ENCODE data around the gene PLA2G4B. TPM values are rescaled to one million over a fixed set of nuclear protein-coding genes. Genes with fewer than 3 reads are reported as not detected.

Gene PLA2G4B
- total and polyA plus RNA-seq, 2 experiments from 2014 or later = 1.4 to 1.6 TPM

DNA sequence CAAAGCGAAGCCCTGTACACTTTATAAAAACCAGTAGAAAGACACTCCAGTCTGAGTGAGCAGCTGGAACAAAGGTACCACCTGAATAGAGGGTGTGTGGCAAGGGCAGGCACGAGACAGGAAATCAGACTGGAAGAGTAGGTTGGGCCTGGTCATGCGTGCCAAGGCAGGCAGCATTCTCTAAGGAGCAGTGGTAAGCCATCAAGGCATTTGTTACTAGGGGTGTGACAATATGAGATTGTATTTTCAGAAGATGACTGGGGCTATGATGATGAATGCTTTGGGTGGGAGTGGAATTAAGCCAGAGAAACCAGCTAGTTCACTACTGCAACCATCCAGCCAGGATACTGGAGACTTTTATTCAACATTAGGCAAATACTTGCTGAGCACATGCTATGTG lies 5.8 kb upstream of the PLA2G4B start:
- Histone ChIP-seq H3F3A (ENCODE audit: insufficient read depth) (no peaks in the 10 kb centered on the region), H3K4me1 (ENCODE audit: insufficient read depth) (no peaks in the 10 kb centered on the region; the same call in 1 of the 2 replicates), H3K9ac (no peak overlapping the region), H4K20me1 (ENCODE audit: insufficient read depth) (no peaks in the 10 kb centered on the region), H3K79me2 (ENCODE audit: insufficient read depth) (no peaks in the 10 kb centered on the region), H3K9me2 (ENCODE audit: insufficient read depth) (no peaks in the 10 kb centered on the region), H2AFZ (no peak overlapping the region), H3K27me3 (replicated peaks; ENCODE audit: insufficient read depth) (no peaks in the 10 kb centered on the region), H3K9me3 (ENCODE audit: low read depth) (no peaks in the 10 kb centered on the region), H3K4me3 (no peak overlapping the region), H3K4me2 (ENCODE audit: unreplicated experiment) (no peak overlapping the region), H3K36me3 (ENCODE audit: low read depth) (no peaks in the 10 kb centered on the region), H3K27ac (no peak overlapping the region)
- no peak for DNase-seq
- 93% methylated on average over 3 of the region's 3 CpGs for WGBS, 2 experiments (ENCODE audit: low coverage in 1 of 2, low lambda C conversion rate in 2 of 2, missing lambda C conversion rate in 2 of 2)
- in situ Hi-C loops (cut with MboI) = no loop called here
- TF ChIP-seq EZH2 (IDR thresholded peaks at IDR 0.05; ENCODE audit: insufficient read depth, poor library complexity, severe bottlenecking) (no peak), EZH2phosphoT487 (IDR thresholded peaks at IDR 0.05; ENCODE audit: insufficient read depth, low read depth) (no peak)

DNA sequence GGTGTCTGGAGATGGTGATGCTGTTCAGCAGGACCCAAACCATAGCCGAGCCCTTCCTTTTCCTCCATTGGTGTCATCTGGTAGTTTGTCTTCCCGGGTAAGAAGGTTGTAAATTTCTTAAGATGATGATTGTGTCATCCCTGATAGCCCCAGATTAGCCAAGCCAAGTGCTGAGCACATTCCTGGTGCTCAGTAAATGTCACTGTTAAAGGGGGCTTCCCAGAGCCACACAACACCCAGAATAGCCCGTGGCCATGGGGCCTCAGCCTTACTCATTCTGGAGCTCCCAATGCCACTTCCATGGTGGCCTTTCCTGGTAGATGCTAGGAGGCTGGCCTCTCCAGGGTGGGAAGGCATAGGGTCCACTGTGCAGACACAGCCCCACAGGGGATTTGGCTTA lies 4.6 kb upstream of the PLA2G4B start:
- Histone ChIP-seq H3K9me3 (ENCODE audit: low read depth) (no peaks in the 10 kb centered on the region), H3K4me1 (ENCODE audit: insufficient read depth) (no peaks in the 10 kb centered on the region), H3K4me2 (ENCODE audit: unreplicated experiment) (no peak overlapping the region), H3K9me2 (ENCODE audit: insufficient read depth) (no peaks in the 10 kb centered on the region), H3K9ac (no peak overlapping the region), H3K79me2 (ENCODE audit: insufficient read depth) (no peaks in the 10 kb centered on the region), H2AFZ (no peak overlapping the region), H4K20me1 (ENCODE audit: insufficient read depth) (no peaks in the 10 kb centered on the region), H3K4me3 (no peak overlapping the region), H3K27me3 (replicated peaks; ENCODE audit: insufficient read depth) (no peaks in the 10 kb centered on the region), H3F3A (ENCODE audit: insufficient read depth) (no peaks in the 10 kb centered on the region), H3K36me3 (ENCODE audit: low read depth) (no peaks in the 10 kb centered on the region), H3K27ac (no peak overlapping the region)
- DNase-seq = no peak
- TF ChIP-seq EZH2 (IDR thresholded peaks at IDR 0.05; ENCODE audit: insufficient read depth, poor library complexity, severe bottlenecking) = no peak
- TF ChIP-seq EZH2phosphoT487 (IDR thresholded peaks at IDR 0.05; ENCODE audit: insufficient read depth, low read depth) = no peak
- 93% methylated on average over 3 of the region's 3 CpGs for WGBS, 2 experiments (ENCODE audit: low coverage in 1 of 2, low lambda C conversion rate in 2 of 2, missing lambda C conversion rate in 2 of 2)
- in situ Hi-C loops (cut with MboI) = no loop called here

DNA sequence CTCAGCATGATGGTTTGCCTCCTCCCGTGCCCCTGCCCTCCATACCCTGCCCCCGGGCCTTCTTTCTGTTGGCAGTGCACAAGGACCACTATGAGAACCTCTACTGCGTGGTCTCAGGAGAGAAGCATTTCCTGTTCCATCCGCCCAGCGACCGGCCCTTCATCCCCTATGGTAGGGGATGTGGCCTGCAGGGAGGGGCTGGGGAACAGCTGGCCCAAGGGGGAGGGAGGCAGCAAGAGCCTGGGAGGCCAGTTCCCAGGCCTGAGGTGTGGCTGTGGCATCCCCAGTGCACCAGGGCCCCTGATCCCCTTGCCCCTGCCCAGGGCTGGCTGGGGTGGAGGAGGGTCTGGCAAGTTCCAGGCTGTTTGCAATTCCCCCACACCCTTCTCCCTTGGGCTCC lies 2.6 kb upstream of the PLA2G4B start:
- no peak for DNase-seq
- 89 to 91% methylated on average over 6 of the region's 6 CpGs for WGBS, 2 experiments (ENCODE audit: low coverage in 1 of 2, low lambda C conversion rate in 2 of 2, missing lambda C conversion rate in 2 of 2)

DNA sequence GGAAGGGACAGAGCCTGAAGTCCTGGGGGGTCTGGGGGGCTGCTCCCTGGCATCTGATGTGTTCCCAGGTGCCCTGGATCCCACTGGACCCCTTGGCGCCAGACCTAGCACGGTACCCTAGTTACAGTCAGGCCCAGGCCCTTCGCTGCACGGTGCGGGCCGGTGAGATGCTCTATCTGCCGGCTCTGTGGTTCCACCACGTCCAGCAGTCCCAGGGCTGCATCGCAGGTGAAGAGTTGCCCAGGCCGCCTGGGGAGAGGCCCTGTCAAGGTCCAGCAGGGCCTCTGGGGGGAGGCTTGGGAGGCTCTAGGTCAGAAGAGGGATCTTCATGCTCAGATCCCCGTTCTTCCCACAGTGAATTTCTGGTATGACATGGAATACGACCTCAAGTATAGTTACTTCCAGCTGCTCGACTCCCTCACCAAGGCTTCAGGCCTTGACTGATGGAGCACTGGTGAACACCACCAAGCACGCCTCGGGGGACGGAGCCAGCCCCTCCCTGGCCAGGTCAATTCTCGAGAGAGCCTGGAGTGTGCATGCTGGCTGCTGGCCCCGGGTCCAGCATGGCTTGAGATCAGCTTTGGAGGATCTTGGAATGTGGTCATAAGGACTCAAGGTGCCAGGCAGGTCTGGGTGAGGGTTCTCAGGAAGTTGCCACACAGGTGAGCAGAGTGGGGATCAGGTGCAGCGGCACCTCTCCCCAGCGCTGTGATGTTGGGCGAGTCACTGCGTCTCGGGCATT lies 1.8 kb upstream of the PLA2G4B start:
- DNase-seq = no peak
- TF ChIP-seq EZH2phosphoT487 (IDR thresholded peaks at IDR 0.05; ENCODE audit: insufficient read depth, low read depth) = no peak
- TF ChIP-seq EZH2 (IDR thresholded peaks at IDR 0.05; ENCODE audit: insufficient read depth, poor library complexity, severe bottlenecking) = no peak

More for the DNA sequence above, 2.6 kb upstream of the PLA2G4B start:
- Histone ChIP-seq H3K4me1 (ENCODE audit: insufficient read depth) (no peaks in the 10 kb centered on the region), H3F3A (ENCODE audit: insufficient read depth) (no peaks in the 10 kb centered on the region), H4K20me1 (ENCODE audit: insufficient read depth) (no peaks in the 10 kb centered on the region), H3K27ac (no peak overlapping the region), H3K27me3 (replicated peaks; ENCODE audit: insufficient read depth) (no peaks in the 10 kb centered on the region), H3K79me2 (ENCODE audit: insufficient read depth) (no peaks in the 10 kb centered on the region), H3K4me2 (ENCODE audit: unreplicated experiment) (no peak overlapping the region), H2AFZ (no peak overlapping the region), H3K9ac (no peak overlapping the region), H3K9me2 (ENCODE audit: insufficient read depth) (no peaks in the 10 kb centered on the region), H3K36me3 (ENCODE audit: low read depth) (no peaks in the 10 kb centered on the region), H3K9me3 (ENCODE audit: low read depth) (no peaks in the 10 kb centered on the region), H3K4me3 (no peak overlapping the region)
- in situ Hi-C loops (cut with MboI) = no loop called here
- no peak for TF ChIP-seq EZH2phosphoT487 (IDR thresholded peaks at IDR 0.05; ENCODE audit: insufficient read depth, low read depth)
- no peak for TF ChIP-seq EZH2 (IDR thresholded peaks at IDR 0.05; ENCODE audit: insufficient read depth, poor library complexity, severe bottlenecking)

More for the DNA sequence above, 1.8 kb upstream of the PLA2G4B start:
- Histone ChIP-seq H4K20me1 (ENCODE audit: insufficient read depth) (no peaks in the 10 kb centered on the region), H2AFZ (no peak overlapping the region), H3K9ac (no peak overlapping the region), H3K9me2 (ENCODE audit: insufficient read depth) (no peaks in the 10 kb centered on the region), H3F3A (ENCODE audit: insufficient read depth) (no peaks in the 10 kb centered on the region), H3K36me3 (ENCODE audit: low read depth) (no peaks in the 10 kb centered on the region), H3K4me3 (no peak overlapping the region), H3K4me1 (ENCODE audit: insufficient read depth) (no peaks in the 10 kb centered on the region), H3K27ac (no peak overlapping the region), H3K27me3 (replicated peaks; ENCODE audit: insufficient read depth) (no peaks in the 10 kb centered on the region), H3K4me2 (ENCODE audit: unreplicated experiment) (no peak overlapping the region), H3K9me3 (ENCODE audit: low read depth) (no peaks in the 10 kb centered on the region), H3K79me2 (ENCODE audit: insufficient read depth) (no peaks in the 10 kb centered on the region)
- WGBS, 2 experiments (ENCODE audit: low coverage in 1 of 2, low lambda C conversion rate in 2 of 2, missing lambda C conversion rate in 2 of 2) = 92% methylated on average over 22 to 23 of the region's 23 CpGs
- in situ Hi-C loops (cut with MboI) = no loop called here
